Heart left ventricle (tissue), 16 donors: ENCODE data around the gene PHAX. TPM values are rescaled to one million over a fixed set of nuclear protein-coding genes. Genes with fewer than 3 reads are reported as not detected.

Experiments used
- ATAC-seq, 4 donors: fragments of 200-7000 bp; cut with Tn5 transposase; one replicate each; pipeline ENCODE4 v1.9.1; 2020 to 2022; ENCODE audit warnings: moderate library complexity in 4 of 4, mild to moderate bottlenecking in 3 of 4, moderate number of reproducible peaks in 1 of 4
- DNase-seq, 5 donors: peaks; one replicate each; pipeline ENCODE4 v3.0.0-alpha.2; 2020
- H3K27ac ChIP-seq, 12 donors: fragments of 200-600 bp; sonication (generic) in 4 of 12; one replicate each; pipeline versions ENCODE4 v1.5.0 to v1.8.0; 2016 to 2022; ENCODE audit warnings: mild to moderate bottlenecking in 2 of 12
- H3K27me3 ChIP-seq, 9 donors: fragments of 200-600 bp; sonication (generic) in 2 of 9; one replicate each; pipeline versions ENCODE4 v1.5.1 to v1.8.0; 2016 to 2022; ENCODE audit warnings: mild to moderate bottlenecking in 3 of 9
- H3K36me3 ChIP-seq, 9 donors: fragments of 200-600 bp; sonication (generic) in 2 of 9; one replicate each; pipeline versions ENCODE4 v1.5.0 to v1.8.0; 2018 to 2022; ENCODE audit warnings: mild to moderate bottlenecking in 2 of 9
- H3K4me1 ChIP-seq, 12 donors: fragments of 200-600 bp; sonication (generic) in 4 of 12; one replicate each; pipeline versions ENCODE4 v1.5.0 to v1.8.0; 2016 to 2022; ENCODE audit warnings: mild to moderate bottlenecking in 3 of 12
- H3K4me3 ChIP-seq, 12 donors: fragments of 200-600 bp; sonication (generic) in 4 of 12; one replicate each; pipeline versions ENCODE4 v1.5.0 to v1.8.0; 2017 to 2022; ENCODE audit warnings: mild to moderate bottlenecking in 9 of 12, moderate library complexity in 4 of 12
- H3K9me3 ChIP-seq, 12 donors: fragments of 200-600 bp; sonication (generic) in 4 of 12; one replicate each; pipeline versions ENCODE4 v1.5.0 to v1.8.0; 2016 to 2022; ENCODE audit warnings: mild to moderate bottlenecking in 1 of 12
- CTCF ChIP-seq, 12 donors: fragments of 200-600 bp; sonication (generic) in 4 of 12; IDR thresholded peaks; one replicate each; pipeline versions ENCODE4 v1.5.0 to v1.8.0; 2018 to 2022; ENCODE audit warnings: antibody characterized with exemption in 12 of 12, mild to moderate bottlenecking in 5 of 12
- POLR2A ChIP-seq, 2 donors: fragments of 450-650 bp; IDR thresholded peaks; one replicate each; pipeline ENCODE4 v1.6.1; 2017; ENCODE audit warnings: antibody characterized with exemption in 2 of 2, mild to moderate bottlenecking in 2 of 2, moderate library complexity in 2 of 2
- WGBS, 4 donors: extraction: QIAGEN DNeasy Blood & Tissue Kit in 2 of 4; methylation state at CpG; one replicate each; pipeline versions ENCODE4 v1.1.5 to v1.1.7; 2013 to 2018; 5-methylcytosine and 5-hydroxymethylcytosine counted together
- intact Hi-C, 10 donors: fragments of 100-400 bp; cut with DNase I; formaldehyde crosslinking; loops; one replicate each; pipeline versions ENCODE4 v1.11.1 to v1.14.2; 2022
- polyA plus RNA-seq, 2 donors: library from polyadenylated mRNA; stranded (reverse); fragments of 200-250 nt; gene quantifications; one replicate each; pipeline ENCODE4 v1.2.3, GENCODE V29; 2013
- total RNA-seq, 9 donors: library from RNA; depleted of rRNA in 2 of 9; stranded (reverse); fragments of >200 nt in 2 of 9; fragmentation: NEBNext Ultra II Directional in 3 of 9; extraction: Animal tissue kit (Norgen Biotek cat#: 25700) in 3 of 9; gene quantifications; one replicate each; pipeline versions ENCODE4 v1.1.0 to v1.2.4, GENCODE V29; 2016 to 2023
- donor health status: ischemic (EF 13 %, LVEDD 7.1; RV severe dilation, severe dysfunction).
- donor health status: healthy with polysubstance abuse.
- donor health status: DM: no; HTN: yes; CAD: no.
- donor health status: DM: no; HTN: no; CAD: no.
- donor health status: ischemic (EF 25% LVEDD 6.9; RV normal size, moderate dysfunction).
- donor health status: ischemic (EF 25% LVEDD 5.7; RV mildly dilated, moderate dysfunction).
- donor health status: healthy.
- donor health status: DM: yes; HTN: yes; CAD: no.
- donor health status: ischemic (EF 35%, LVEDD 5.7; RV mildly dilated, moderate dysfunction).
- donor health status: nonischemic (EF 11% LVEDD 7.7; RV severe dilation, severe dysfunction).
- donor health status: DM: yes; HTN: yes; CAD: no.
- donor health status: PGD.
- donor health status: ischemic (EF 29% LVEDD 5.4; RV normal size, mild dysfunction).
- donor health status: nonischemic (EF 23%, LVEDD 6.1; RV moderate dilation, normal function).

PHAX gene
- total and polyA plus RNA-seq, 11 donors, result 16.6 to 32.7 (median 29.6) TPM

- Histone ChIP-seq H3K4me1 (peaks cover 0 to 25% (median 12%) of the 10 kb centered on the region in 12 donors), H3K27ac (no peak overlapping the region), H3K36me3 (peaks cover 0 to 66% (median 39%) of the 10 kb centered on the region in 9 donors), H3K4me3 (no peak overlapping the region), H3K9me3 (no peaks in the 10 kb centered on the region), H3K27me3 (no peaks in the 10 kb centered on the region)
- DNase-seq (peak in 1 of 5 donors; percentile 63), ATAC-seq (no peak)
- 93 to 98% (median 96%) methylated on average over 16 to 28 of the region's 28 CpGs for WGBS, 4 donors
- intact Hi-C loops, result loop anchor here in 1 of 10 donors (5.0 kb wide), 1 partner anchor 242 kb away; no protein-coding TSS in a partner anchor
- TF ChIP-seq POLR2A (IDR thresholded peaks at IDR 0.05) (no peak), CTCF (IDR thresholded peaks at IDR 0.05) (no peak)
Measured at GRCh38 chr5:126589536-126590297, 11.0 kb upstream of the PHAX start.

GRCh38 chr5:126591549-126591948 lies 9.2 kb upstream of the PHAX start:
- H3K4me3 ChIP-seq, result no peak overlapping the region
- no peak overlapping the region for H3K27ac ChIP-seq
- TF ChIP-seq CTCF (IDR thresholded peaks at IDR 0.05) (no peak), POLR2A (IDR thresholded peaks at IDR 0.05) (no peak)
- DNase-seq, result no peak
- H3K9me3 ChIP-seq, result no peaks in the 10 kb centered on the region
- no peak for ATAC-seq
- no peaks in the 10 kb centered on the region for H3K27me3 ChIP-seq
- peaks cover 0 to 27% (median 12%) of the 10 kb centered on the region in 12 donors for H3K4me1 ChIP-seq
- H3K36me3 ChIP-seq, result peaks cover 0 to 48% (median 28%) of the 10 kb centered on the region in 9 donors
- intact Hi-C loops, result no loop called here
- 88 to 100% (median 97%) methylated on average over 1 of the region's 1 CpG for WGBS, 4 donors

GRCh38 chr5:126594748-126595485 lies 5.8 kb upstream of the PHAX start, which contains the start of gene ALDH7A1:
TSS of gene ALDH7A1 (minus strand) at chr5:126595219. CDS start at chr5:126595198, 21 bp downstream.
- no peaks in the 10 kb centered on the region for H3K27me3 ChIP-seq
- H3K9me3 ChIP-seq, result no peaks in the 10 kb centered on the region
- peak within 1 kb of the TSS; percentile 33 to 83 (median 72) for H3K4me3 ChIP-seq
- intact Hi-C loops, result loop anchor here in 7 of 10 donors (2.0 to 5.0 kb wide), 5 partner anchors 240 to 258 kb away; no protein-coding TSS in a partner anchor
- WGBS, 4 donors, result 0 to 1% (median 0%) methylated on average over 23 to 44 of the region's 44 CpGs
- peaks cover 0 to 25% (median 20%) of the 10 kb centered on the region in 9 donors for H3K36me3 ChIP-seq
- H3K27ac ChIP-seq, result peak within 1 kb of the TSS in 11 of 12 donors; percentile 62 to 93 (median 77)
- ATAC-seq, result peak; percentile 96 to 97 (median 96)
- DNase-seq, result peak; percentile 93 to 96 (median 95)
- TF ChIP-seq CTCF (IDR thresholded peaks at IDR 0.05) (peak; percentile 20 to 70 (median 38)), POLR2A (IDR thresholded peaks at IDR 0.05) (peak in 1 of 2 donors; percentile 68)
- peaks cover 0 to 23% (median 12%) of the 10 kb centered on the region in 12 donors for H3K4me1 ChIP-seq
